ENCODE measurements around the gene XPC. TPM values are rescaled to one million over a fixed set of nuclear protein-coding genes. Genes with fewer than 3 reads are reported as not detected.

The XPC gene
- polyA plus RNA-seq, 1 of the 3 experiments (the other 2 are of a cell fraction) = 50.0 TPM

GRCh38 chr3:14225421-14225820 lies 47.0 kb upstream of the XPC start:
- no peak overlapping the region for H2AFZ ChIP-seq (ENCODE audit: low read depth)
- H3K79me2 ChIP-seq (ENCODE audit: insufficient read depth) = no peaks in the 10 kb centered on the region
- peaks cover 14% of the 10 kb centered on the region for H3K9me3 ChIP-seq
- no peaks in the 10 kb centered on the region for H3K36me3 ChIP-seq (replicated peaks in 1 of 2; ENCODE audit: control insufficient read depth in 1 of 2, insufficient read depth in 2 of 2, low read length in 1 of 2)
- H3F3A ChIP-seq (replicated peaks; ENCODE audit: insufficient read depth) = peaks cover 3% of the 10 kb centered on the region
- H3K4me2 ChIP-seq = no peak overlapping the region
- H3K27ac ChIP-seq (ENCODE audit: low read depth in 2 of 2, low read length in 1 of 2) = no peak overlapping the region
- ChIA-PET CTCF (interaction anchor here (1.2 kb wide), 1 partner anchor 21 kb away, joined by 3 read pairs; no protein-coding TSS in a partner anchor), POLR2A (no interaction called here)
- no peak overlapping the region for H3K9ac ChIP-seq
- no peaks in the 10 kb centered on the region for H3K27me3 ChIP-seq (ENCODE audit: insufficient read depth)
- no peak overlapping the region for H3K4me3 ChIP-seq (ENCODE audit: low read depth in 2 of 2, low read length in 1 of 2)
- H4K20me1 ChIP-seq (ENCODE audit: insufficient read depth) = no peaks in the 10 kb centered on the region
- H3K4me1 ChIP-seq (ENCODE audit: control insufficient read depth in 1 of 2, insufficient read depth in 2 of 2, low read depth in 1 of 2, low read length in 1 of 2) = peaks cover 0 to 10% of the 10 kb centered on the region in 2 experiments; a peak in 1 of 4 replicates
- DNase-seq = no peak
- 80% methylated on average over 9 of the region's 9 CpGs for WGBS (ENCODE audit: low lambda C conversion rate)
- H3K9me2 ChIP-seq = no peaks in the 10 kb centered on the region
- TF ChIP-seq RXRA (IDR thresholded peaks at IDR 0.05; ENCODE audit: borderline replicate concordance, low read depth) = no peak
- no peak for TF ChIP-seq MAX (IDR thresholded peaks at IDR 0.05; ENCODE audit: low read depth)
- TF ChIP-seq FOSL2 (IDR thresholded peaks at IDR 0.05; ENCODE audit: borderline replicate concordance, low read depth) = no peak
- TF ChIP-seq EP300 (IDR thresholded peaks at IDR 0.05; ENCODE audit: borderline replicate concordance in 1 of 2, low read depth in 1 of 2, low read length in 1 of 2) = no peak
- TF ChIP-seq POLR2AphosphoS5 (IDR thresholded peaks at IDR 0.05; ENCODE audit: low read depth, low read length) = no peak
- TF ChIP-seq TCF12 (IDR thresholded peaks at IDR 0.05) = no peak
- no peak for TF ChIP-seq RFX5 (IDR thresholded peaks at IDR 0.05; ENCODE audit: low read length)
- TF ChIP-seq CTCF (IDR thresholded peaks at IDR 0.05) = no peak
- TF ChIP-seq JUND (IDR thresholded peaks at IDR 0.05) = no peak
- no peak for TF ChIP-seq USF2 (IDR thresholded peaks at IDR 0.05; ENCODE audit: borderline replicate concordance, low read depth, low read length)
- no peak for TF ChIP-seq PBX3 (IDR thresholded peaks at IDR 0.05)
- TF ChIP-seq USF1 (IDR thresholded peaks at IDR 0.05; ENCODE audit: borderline replicate concordance, low read depth) = no peak

GRCh38 chr3:14224895-14225294 lies 46.5 kb upstream of the XPC start:
- Histone ChIP-seq H3K4me1 (ENCODE audit: control insufficient read depth in 1 of 2, insufficient read depth in 2 of 2, low read depth in 1 of 2, low read length in 1 of 2) (peaks cover 0 to 8% of the 10 kb centered on the region in 2 experiments; a peak in 1 of 4 replicates), H3K27me3 (ENCODE audit: insufficient read depth) (no peaks in the 10 kb centered on the region), H4K20me1 (ENCODE audit: insufficient read depth) (no peaks in the 10 kb centered on the region), H3K9me3 (peaks cover 14% of the 10 kb centered on the region), H3K4me3 (ENCODE audit: low read depth in 2 of 2, low read length in 1 of 2) (no peak overlapping the region), H2AFZ (ENCODE audit: low read depth) (no peak overlapping the region), H3K9ac (no peak overlapping the region), H3F3A (replicated peaks; ENCODE audit: insufficient read depth) (peaks cover 3% of the 10 kb centered on the region), H3K36me3 (replicated peaks in 1 of 2; ENCODE audit: control insufficient read depth in 1 of 2, insufficient read depth in 2 of 2, low read length in 1 of 2) (no peaks in the 10 kb centered on the region), H3K9me2 (no peaks in the 10 kb centered on the region), H3K27ac (ENCODE audit: low read depth in 2 of 2, low read length in 1 of 2) (no peak overlapping the region), H3K4me2 (no peak overlapping the region), H3K79me2 (ENCODE audit: insufficient read depth) (no peaks in the 10 kb centered on the region)
- TF ChIP-seq NRF1 (IDR thresholded peaks at IDR 0.05; ENCODE audit: low read depth, low read length) (no peak), MEF2A (IDR thresholded peaks at IDR 0.05; ENCODE audit: borderline replicate concordance, low read depth) (no peak), TCF12 (IDR thresholded peaks at IDR 0.05) (no peak)
- CTCF ChIA-PET = interaction anchor here (1.2 kb wide), 1 partner anchor 21 kb away, joined by 3 read pairs; no protein-coding TSS in a partner anchor
- POLR2A ChIA-PET = no interaction called here
- 19% methylated on average over 6 of the region's 6 CpGs for WGBS (ENCODE audit: low lambda C conversion rate)
- DNase-seq = no peak

All from SK-N-SH (cell line).